ENCODE measurements around the gene RANBP9.

RANBP9 gene

DNA sequence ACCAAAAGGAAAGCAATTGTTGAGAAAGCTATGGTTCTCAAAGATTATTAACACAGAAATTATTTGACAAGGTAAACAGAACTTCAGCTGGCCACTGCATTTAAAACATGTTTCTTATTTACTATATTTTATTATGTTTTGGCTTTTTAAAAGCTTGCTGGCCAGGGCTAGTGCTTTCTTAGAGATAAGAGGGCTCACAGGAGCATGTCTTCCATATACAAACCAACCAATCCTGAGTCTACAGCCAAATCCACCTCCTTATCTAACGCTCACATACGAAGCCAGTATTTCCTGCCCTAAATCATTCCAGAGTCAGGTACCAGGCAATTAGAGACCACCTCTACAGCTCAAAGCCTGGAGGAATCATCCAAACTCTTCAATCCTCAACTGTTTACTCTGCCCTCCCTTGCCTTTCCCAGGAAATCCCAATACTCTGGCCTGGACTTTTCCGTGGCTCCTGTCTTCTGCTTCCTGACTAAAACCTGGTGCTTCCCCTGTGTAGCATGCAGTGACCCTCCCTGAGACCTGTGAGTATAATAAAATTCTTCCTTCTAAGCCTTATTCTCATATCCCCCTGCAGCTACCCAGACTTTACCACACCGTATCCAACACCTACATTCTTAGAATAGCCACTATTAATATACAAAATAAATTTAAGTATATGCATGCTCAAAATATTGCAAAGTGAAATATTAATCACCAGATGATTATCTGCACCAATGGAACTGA lies 33.2 kb downstream of the RANBP9 start:
- Histone ChIP-seq H3K36me3 (ENCODE audit: insufficient read depth) (no peaks in the 10 kb centered on the region), H3K4me3 (IDR thresholded peaks at IDR 0.05; ENCODE audit: insufficient read depth, low read depth, low read length) (no peak overlapping the region), H3K79me2 (ENCODE audit: insufficient read depth, low read depth) (peaks cover 89% of the 10 kb centered on the region), H3K27me3 (ENCODE audit: insufficient read depth, low read depth) (no peaks in the 10 kb centered on the region), H3K4me2 (no peak overlapping the region), H3K9ac (no peak overlapping the region), H3K27ac (no peak overlapping the region), H3K4me1 (ENCODE audit: low read depth, poor library complexity, severe bottlenecking) (peaks cover 36% of the 10 kb centered on the region), H4K20me1 (ENCODE audit: insufficient read depth) (peaks cover 2% of the 10 kb centered on the region; the same call in 1 of the 2 replicates), H2AFZ (ENCODE audit: low read depth) (no peak overlapping the region)
- TF ChIP-seq, protein P1, sequence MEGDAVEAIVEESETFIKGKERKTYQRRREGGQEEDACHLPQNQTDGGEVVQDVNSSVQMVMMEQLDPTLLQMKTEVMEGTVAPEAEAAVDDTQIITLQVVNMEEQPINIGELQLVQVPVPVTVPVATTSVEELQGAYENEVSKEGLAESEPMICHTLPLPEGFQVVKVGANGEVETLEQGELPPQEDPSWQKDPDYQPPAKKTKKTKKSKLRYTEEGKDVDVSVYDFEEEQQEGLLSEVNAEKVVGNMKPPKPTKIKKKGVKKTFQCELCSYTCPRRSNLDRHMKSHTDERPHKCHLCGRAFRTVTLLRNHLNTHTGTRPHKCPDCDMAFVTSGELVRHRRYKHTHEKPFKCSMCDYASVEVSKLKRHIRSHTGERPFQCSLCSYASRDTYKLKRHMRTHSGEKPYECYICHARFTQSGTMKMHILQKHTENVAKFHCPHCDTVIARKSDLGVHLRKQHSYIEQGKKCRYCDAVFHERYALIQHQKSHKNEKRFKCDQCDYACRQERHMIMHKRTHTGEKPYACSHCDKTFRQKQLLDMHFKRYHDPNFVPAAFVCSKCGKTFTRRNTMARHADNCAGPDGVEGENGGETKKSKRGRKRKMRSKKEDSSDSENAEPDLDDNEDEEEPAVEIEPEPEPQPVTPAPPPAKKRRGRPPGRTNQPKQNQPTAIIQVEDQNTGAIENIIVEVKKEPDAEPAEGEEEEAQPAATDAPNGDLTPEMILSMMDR (conservative IDR thresholded peaks at IDR 0.05; ENCODE audit: low read depth, low read length), result no peak

GRCh38 chr6:13677878-13678254 lies 33.8 kb downstream of the RANBP9 start:
- Histone ChIP-seq H3K79me2 (ENCODE audit: insufficient read depth, low read depth) (peaks cover 88% of the 10 kb centered on the region), H4K20me1 (ENCODE audit: insufficient read depth) (peaks cover 2% of the 10 kb centered on the region; the same call in 1 of the 2 replicates), H3K4me1 (ENCODE audit: low read depth, poor library complexity, severe bottlenecking) (peaks cover 38% of the 10 kb centered on the region), H2AFZ (ENCODE audit: low read depth) (no peak overlapping the region), H3K27ac (no peak overlapping the region), H3K4me2 (no peak overlapping the region), H3K27me3 (ENCODE audit: insufficient read depth, low read depth) (no peaks in the 10 kb centered on the region), H3K9ac (no peak overlapping the region), H3K36me3 (ENCODE audit: insufficient read depth) (no peaks in the 10 kb centered on the region), H3K4me3 (IDR thresholded peaks at IDR 0.05; ENCODE audit: insufficient read depth, low read depth, low read length) (no peak overlapping the region)
- TF ChIP-seq, protein P1 (conservative IDR thresholded peaks at IDR 0.05; ENCODE audit: low read depth, low read length), result no peak

- peaks cover 89% of the 10 kb centered on the region; the same call in 1 of the 2 replicates for H3K79me2 ChIP-seq (ENCODE audit: insufficient read depth, low read depth)
- H4K20me1 ChIP-seq (ENCODE audit: insufficient read depth), result peaks cover 2% of the 10 kb centered on the region; the same call in 1 of the 2 replicates
- no peak overlapping the region for H3K9ac ChIP-seq
- TF ChIP-seq, protein P1 (conservative IDR thresholded peaks at IDR 0.05; ENCODE audit: low read depth, low read length), result no peak
- H3K27me3 ChIP-seq (ENCODE audit: insufficient read depth, low read depth), result no peaks in the 10 kb centered on the region
- H3K4me3 ChIP-seq (IDR thresholded peaks at IDR 0.05; ENCODE audit: insufficient read depth, low read depth, low read length), result no peak overlapping the region
- H3K36me3 ChIP-seq (ENCODE audit: insufficient read depth), result no peaks in the 10 kb centered on the region
- no peak overlapping the region for H3K4me2 ChIP-seq
- H3K4me1 ChIP-seq (ENCODE audit: low read depth, poor library complexity, severe bottlenecking), result peaks cover 44% of the 10 kb centered on the region
- H2AFZ ChIP-seq (ENCODE audit: low read depth), result no peak overlapping the region
- H3K27ac ChIP-seq, result no peak overlapping the region
Observed at GRCh38 chr6:13676551-13677156, 35.0 kb downstream of the RANBP9 start.

DNA sequence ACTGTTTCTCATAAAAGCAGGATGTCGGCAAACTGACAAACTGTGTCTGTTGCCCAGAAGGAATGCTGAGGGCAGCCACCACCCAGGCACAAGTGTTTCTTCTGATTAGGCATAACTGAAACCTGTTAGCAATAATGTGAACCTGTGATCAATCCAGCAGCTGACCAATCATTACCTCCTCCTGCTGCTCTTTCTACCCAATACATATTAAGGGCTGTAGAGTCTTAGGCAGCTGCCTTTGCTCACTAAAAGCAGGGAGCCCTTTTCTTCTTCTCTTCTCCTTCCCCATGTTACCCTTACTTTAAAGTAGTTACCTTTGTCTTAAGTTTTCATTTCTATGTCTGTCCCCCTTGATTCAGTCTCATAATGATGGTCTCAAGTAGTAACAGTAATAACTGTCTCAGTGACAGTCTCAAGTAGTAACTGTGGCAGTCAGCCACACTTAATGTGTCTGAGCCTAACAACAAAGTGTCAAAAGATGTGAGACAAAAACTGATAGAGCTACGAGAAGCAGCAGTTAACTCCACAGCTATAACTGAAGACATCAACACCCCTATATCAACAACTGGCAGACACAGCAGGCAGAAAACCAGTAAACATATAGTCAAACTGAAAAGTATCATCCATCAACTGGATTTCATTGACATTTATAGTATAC lies 37.0 kb downstream of the RANBP9 start:
- no peak overlapping the region for H2AFZ ChIP-seq (ENCODE audit: low read depth)
- TF ChIP-seq, protein P1 (conservative IDR thresholded peaks at IDR 0.05; ENCODE audit: low read depth, low read length), result no peak
- peaks cover 90% of the 10 kb centered on the region for H3K79me2 ChIP-seq (ENCODE audit: insufficient read depth, low read depth)
- no peaks in the 10 kb centered on the region for H3K27me3 ChIP-seq (ENCODE audit: insufficient read depth, low read depth)
- no peak overlapping the region for H3K4me2 ChIP-seq
- H3K36me3 ChIP-seq (ENCODE audit: insufficient read depth), result no peaks in the 10 kb centered on the region
- peaks cover 53% of the 10 kb centered on the region for H3K4me1 ChIP-seq (ENCODE audit: low read depth, poor library complexity, severe bottlenecking)
- no peak overlapping the region for H3K9ac ChIP-seq
- H3K27ac ChIP-seq, result no peak overlapping the region
- H4K20me1 ChIP-seq (ENCODE audit: insufficient read depth), result peaks cover 2% of the 10 kb centered on the region; the same call in 1 of the 2 replicates
- no peak overlapping the region for H3K4me3 ChIP-seq (IDR thresholded peaks at IDR 0.05; ENCODE audit: insufficient read depth, low read depth, low read length)

Measured in KMS-11 (cell line).